Measurements from ENCODE around the gene LHCGR. TPM values are rescaled to one million over a fixed set of nuclear protein-coding genes. Genes with fewer than 3 reads are reported as not detected.
"Not testable (repeated sequence)": the region's sequence is repeated elsewhere in the genome, so short reads cannot be mapped to it uniquely, and the experiment has no call there.

Gene LHCGR
- polyA plus RNA-seq, 1 donor = 0.03 TPM

- no CpG with 5 or more reads among the region's 1 CpG for WGBS (ENCODE audit: insufficient coverage, low lambda C conversion rate)
- Histone ChIP-seq H3K27me3 (ENCODE audit: control insufficient read depth, insufficient read depth, low read length) (peaks cover 3% of the 10 kb centered on the region), H3K27ac (ENCODE audit: low read length) (no peak overlapping the region), H3K36me3 (ENCODE audit: control insufficient read depth, insufficient read depth, low read length) (no peaks in the 10 kb centered on the region), H3K4me1 (ENCODE audit: control insufficient read depth, insufficient read depth, low read length) (no peaks in the 10 kb centered on the region), H3K4me3 (ENCODE audit: low read length) (no peak overlapping the region), H3K9me3 (ENCODE audit: control insufficient read depth, low read depth, low read length) (no peaks in the 10 kb centered on the region)
- DNase-seq = no peak
Measured at GRCh38 chr2:48713647-48714046, 41.9 kb downstream of the LHCGR start.

- no peaks in the 10 kb centered on the region for H3K36me3 ChIP-seq (ENCODE audit: control insufficient read depth, insufficient read depth, low read length)
- no peaks in the 10 kb centered on the region for H3K9me3 ChIP-seq (ENCODE audit: control insufficient read depth, low read depth, low read length)
- no peak overlapping the region for H3K4me3 ChIP-seq (ENCODE audit: low read length)
- no peaks in the 10 kb centered on the region for H3K4me1 ChIP-seq (ENCODE audit: control insufficient read depth, insufficient read depth, low read length)
- no CpG with 5 or more reads among the region's 2 CpGs for WGBS (ENCODE audit: insufficient coverage, low lambda C conversion rate)
- peaks cover 3% of the 10 kb centered on the region for H3K27me3 ChIP-seq (ENCODE audit: control insufficient read depth, insufficient read depth, low read length)
- DNase-seq = no peak
- H3K27ac ChIP-seq (ENCODE audit: low read length) = no peak overlapping the region
Measured at GRCh38 chr2:48712151-48712550, 43.4 kb downstream of the LHCGR start.

- H3K4me3 ChIP-seq (ENCODE audit: low read length) = no peak overlapping the region
- H3K27ac ChIP-seq (ENCODE audit: low read length) = no peak overlapping the region
- 45% methylated on average over 2 of the region's 4 CpGs for WGBS (ENCODE audit: insufficient coverage, low lambda C conversion rate)
- DNase-seq = no peak
- H3K9me3 ChIP-seq (ENCODE audit: control insufficient read depth, low read depth, low read length) = no peaks in the 10 kb centered on the region
- peaks cover 3% of the 10 kb centered on the region for H3K27me3 ChIP-seq (ENCODE audit: control insufficient read depth, insufficient read depth, low read length)
- no peaks in the 10 kb centered on the region for H3K4me1 ChIP-seq (ENCODE audit: control insufficient read depth, insufficient read depth, low read length)
- no peaks in the 10 kb centered on the region for H3K36me3 ChIP-seq (ENCODE audit: control insufficient read depth, insufficient read depth, low read length)
Measured at GRCh38 chr2:48711343-48711742, 44.2 kb downstream of the LHCGR start.

- DNase-seq = peak; percentile 53 to 72
- Histone ChIP-seq H3K36me3 (ENCODE audit: control insufficient read depth, insufficient read depth, low read length) (no peaks in the 10 kb centered on the region), H3K4me1 (ENCODE audit: control insufficient read depth, insufficient read depth, low read length) (no peaks in the 10 kb centered on the region), H3K4me3 (ENCODE audit: low read length) (no peak overlapping the region), H3K9me3 (ENCODE audit: control insufficient read depth, low read depth, low read length) (no peaks in the 10 kb centered on the region), H3K27ac (ENCODE audit: low read length) (no peak overlapping the region), H3K27me3 (ENCODE audit: control insufficient read depth, insufficient read depth, low read length) (peaks cover 3% of the 10 kb centered on the region)
- no CpG with 5 or more reads among the region's 7 CpGs for WGBS (ENCODE audit: insufficient coverage, low lambda C conversion rate)
Measured at GRCh38 chr2:48709096-48710034, 46.2 kb downstream of the LHCGR start.

GRCh38 chr2:48707466-48707865 is 48.1 kb downstream of the LHCGR start:
- H3K36me3 ChIP-seq (ENCODE audit: control insufficient read depth, insufficient read depth, low read length) = no peaks in the 10 kb centered on the region
- WGBS (ENCODE audit: insufficient coverage, low lambda C conversion rate) = no CpG with 5 or more reads among the region's 6 CpGs

GRCh38 chr2:48703621-48704020 is 51.9 kb downstream of the LHCGR start:
- WGBS (ENCODE audit: insufficient coverage, low lambda C conversion rate) = no CpG with 5 or more reads among the region's 6 CpGs
- H3K27me3 ChIP-seq (ENCODE audit: control insufficient read depth, insufficient read depth, low read length); H3K27ac ChIP-seq (ENCODE audit: low read length); H3K4me1 ChIP-seq (ENCODE audit: control insufficient read depth, insufficient read depth, low read length); DNase-seq; H3K36me3 ChIP-seq (ENCODE audit: control insufficient read depth, insufficient read depth, low read length); H3K9me3 ChIP-seq (ENCODE audit: control insufficient read depth, low read depth, low read length); H3K4me3 ChIP-seq (ENCODE audit: low read length): not testable (repeated sequence)

More at GRCh38 chr2:48707466-48707865, 48.1 kb downstream of the LHCGR start:
- Histone ChIP-seq H3K27me3 (ENCODE audit: control insufficient read depth, insufficient read depth, low read length) (peaks cover 3% of the 10 kb centered on the region), H3K4me3 (ENCODE audit: low read length) (no peak overlapping the region), H3K9me3 (ENCODE audit: control insufficient read depth, low read depth, low read length) (no peaks in the 10 kb centered on the region), H3K4me1 (ENCODE audit: control insufficient read depth, insufficient read depth, low read length) (no peaks in the 10 kb centered on the region), H3K27ac (ENCODE audit: low read length) (no peak overlapping the region)
- DNase-seq = peak in 1 of 2 donors; percentile 9

- DNase-seq = no peak
- H3K4me3 ChIP-seq (ENCODE audit: low read length) = no peak overlapping the region
- no peaks in the 10 kb centered on the region for H3K9me3 ChIP-seq (ENCODE audit: control insufficient read depth, low read depth, low read length)
- no peak overlapping the region for H3K27ac ChIP-seq (ENCODE audit: low read length)
- H3K36me3 ChIP-seq (ENCODE audit: control insufficient read depth, insufficient read depth, low read length) = no peaks in the 10 kb centered on the region
- H3K27me3 ChIP-seq (ENCODE audit: control insufficient read depth, insufficient read depth, low read length) = no peaks in the 10 kb centered on the region
- WGBS (ENCODE audit: insufficient coverage, low lambda C conversion rate) = no CpG with 5 or more reads among the region's 2 CpGs
- no peaks in the 10 kb centered on the region for H3K4me1 ChIP-seq (ENCODE audit: control insufficient read depth, insufficient read depth, low read length)
Measured at GRCh38 chr2:48699348-48699930, 56.1 kb downstream of the LHCGR start.

GRCh38 chr2:48696881-48697280 is 58.6 kb downstream of the LHCGR start:
- 100% methylated on average over 1 of the region's 1 CpG for WGBS (ENCODE audit: insufficient coverage, low lambda C conversion rate)

GRCh38 chr2:48695991-48696390 is 59.5 kb downstream of the LHCGR start:
- Histone ChIP-seq H3K36me3 (ENCODE audit: control insufficient read depth, insufficient read depth, low read length) (no peaks in the 10 kb centered on the region), H3K27ac (ENCODE audit: low read length) (no peak overlapping the region), H3K27me3 (ENCODE audit: control insufficient read depth, insufficient read depth, low read length) (no peaks in the 10 kb centered on the region), H3K9me3 (ENCODE audit: control insufficient read depth, low read depth, low read length) (no peaks in the 10 kb centered on the region), H3K4me3 (ENCODE audit: low read length) (no peak overlapping the region), H3K4me1 (ENCODE audit: control insufficient read depth, insufficient read depth, low read length) (no peaks in the 10 kb centered on the region)
- no peak for DNase-seq

More at GRCh38 chr2:48696881-48697280, 58.6 kb downstream of the LHCGR start:
- Histone ChIP-seq H3K27ac (ENCODE audit: low read length) (no peak overlapping the region), H3K4me3 (ENCODE audit: low read length) (no peak overlapping the region), H3K9me3 (ENCODE audit: control insufficient read depth, low read depth, low read length) (no peaks in the 10 kb centered on the region), H3K4me1 (ENCODE audit: control insufficient read depth, insufficient read depth, low read length) (no peaks in the 10 kb centered on the region), H3K36me3 (ENCODE audit: control insufficient read depth, insufficient read depth, low read length) (no peaks in the 10 kb centered on the region), H3K27me3 (ENCODE audit: control insufficient read depth, insufficient read depth, low read length) (no peaks in the 10 kb centered on the region)
- no peak for DNase-seq

- 52% methylated on average over 3 of the region's 3 CpGs for WGBS (ENCODE audit: insufficient coverage, low lambda C conversion rate)
- Histone ChIP-seq H3K4me1 (ENCODE audit: control insufficient read depth, insufficient read depth, low read length) (no peaks in the 10 kb centered on the region), H3K4me3 (ENCODE audit: low read length) (no peak overlapping the region), H3K27ac (ENCODE audit: low read length) (no peak overlapping the region), H3K9me3 (ENCODE audit: control insufficient read depth, low read depth, low read length) (no peaks in the 10 kb centered on the region), H3K27me3 (ENCODE audit: control insufficient read depth, insufficient read depth, low read length) (no peaks in the 10 kb centered on the region), H3K36me3 (ENCODE audit: control insufficient read depth, insufficient read depth, low read length) (no peaks in the 10 kb centered on the region)
- no peak for DNase-seq
Measured at GRCh38 chr2:48694149-48694548, 61.4 kb downstream of the LHCGR start.

Measured in large intestine (tissue), 3 donors.